H9 (cell line): ENCODE measurements around the gene SYVN1. TPM values are rescaled to one million over a fixed set of nuclear protein-coding genes. Genes with fewer than 3 reads are reported as not detected.

Experiments used
- DNase-seq: peaks from one replicate; pipeline ENCODE4 v3.0.0-alpha.2; 2017
- H2AFZ ChIP-seq: one replicate; pipeline ENCODE4 v1.6.1; 2013; ENCODE audit warnings: mild to moderate bottlenecking, low read length, control low read depth, moderate library complexity
- H2AK5ac ChIP-seq: 2 replicates; pipeline ENCODE4 v1.6.1; 2013; ENCODE audit warnings: low read length, control low read depth, mixed read lengths; ENCODE audit not compliant: insufficient read length
- H2BK120ac ChIP-seq: one replicate; pipeline ENCODE4 v1.6.1; 2013; ENCODE audit warnings: low read depth, mild to moderate bottlenecking, low read length, control low read depth, inconsistent platforms; ENCODE audit not compliant: poor library complexity, severe bottlenecking
- H2BK12ac ChIP-seq: 2 replicates; pipeline ENCODE4 v1.6.1; 2013; ENCODE audit warnings: low read length, control low read depth, mixed read lengths, low read depth; ENCODE audit not compliant: insufficient read length
- H2BK15ac ChIP-seq: 2 replicates; pipeline ENCODE4 v1.6.1; 2013; ENCODE audit warnings: low read depth, low read length, control low read depth
- H2BK20ac ChIP-seq: one replicate; pipeline ENCODE4 v1.6.1; 2013; ENCODE audit warnings: low read depth, mild to moderate bottlenecking, low read length, control low read depth, inconsistent platforms; ENCODE audit not compliant: poor library complexity, severe bottlenecking
- H2BK5ac ChIP-seq: 2 replicates; pipeline ENCODE4 v1.6.1; 2013; ENCODE audit warnings: low read length, control low read depth, mixed read lengths; ENCODE audit not compliant: insufficient read length
- H3K14ac ChIP-seq: 2 replicates; pipeline ENCODE4 v1.6.1; 2013; ENCODE audit warnings: low read length, control low read depth; ENCODE audit not compliant: insufficient read depth
- H3K18ac ChIP-seq: 2 replicates; pipeline ENCODE4 v1.6.1; 2013; ENCODE audit warnings: low read depth, mild to moderate bottlenecking, mixed read lengths, low read length, control low read depth; ENCODE audit not compliant: insufficient read length
- H3K23ac ChIP-seq: 2 replicates; pipeline ENCODE4 v1.6.1; 2013; ENCODE audit warnings: low read length, control low read depth, mixed read lengths, low read depth; ENCODE audit not compliant: insufficient read length
- H3K23me2 ChIP-seq: 2 replicates; pipeline ENCODE4 v1.6.1; 2013; ENCODE audit warnings: low read depth, mild to moderate bottlenecking, mixed read lengths, low read length, control low read depth; ENCODE audit not compliant: insufficient read length, poor library complexity, severe bottlenecking
- H3K27ac ChIP-seq: 2 replicates; pipeline ENCODE4 v1.5.1; 2013; ENCODE audit warnings: low read length, control low read depth, mixed read lengths, low read depth; ENCODE audit not compliant: insufficient read length
- H3K27me3 ChIP-seq: 2 replicates; pipeline ENCODE4 v1.6.1; 2013; ENCODE audit warnings: low read length, control low read depth, inconsistent platforms; ENCODE audit not compliant: insufficient read depth
- H3K4ac ChIP-seq: 2 replicates; pipeline ENCODE4 v1.6.1; 2013; ENCODE audit warnings: low read depth, mild to moderate bottlenecking, control low read depth, inconsistent platforms, low read length, moderate library complexity
- H3K4me1 ChIP-seq: 2 replicates; pipeline ENCODE4 v1.6.1; 2013; ENCODE audit warnings: low read length, control low read depth, inconsistent platforms; ENCODE audit not compliant: insufficient read depth
- H3K4me2 ChIP-seq: 2 replicates; pipeline ENCODE4 v1.6.1; 2013; ENCODE audit warnings: low read length, control low read depth, mixed read lengths; ENCODE audit not compliant: insufficient read length, insufficient read depth
- H3K56ac ChIP-seq: 2 replicates; pipeline ENCODE4 v1.6.1; 2013; ENCODE audit warnings: low read depth, mild to moderate bottlenecking, mixed read lengths, low read length, control low read depth; ENCODE audit not compliant: insufficient read length
- H3K79me1 ChIP-seq: 2 replicates; pipeline ENCODE4 v1.6.1; 2013; ENCODE audit warnings: low read depth, mild to moderate bottlenecking, moderate library complexity, low read length, control low read depth, inconsistent platforms; ENCODE audit not compliant: insufficient read depth, poor library complexity, severe bottlenecking
- H3K79me2 ChIP-seq: 2 replicates; pipeline ENCODE4 v1.6.1; 2013; ENCODE audit warnings: low read length, control low read depth, inconsistent platforms; ENCODE audit not compliant: insufficient read depth
- H3K9ac ChIP-seq: 2 replicates; pipeline ENCODE4 v1.6.1; 2013; ENCODE audit warnings: low read length, control low read depth, mixed read lengths; ENCODE audit not compliant: insufficient read length; ENCODE audit errors: extremely low read depth
- H3K9me3 ChIP-seq: one replicate; pipeline ENCODE4 v1.6.1; 2013; ENCODE audit warnings: low read depth, low read length, inconsistent platforms; ENCODE audit not compliant: control insufficient read depth
- H3T11ph ChIP-seq: one replicate; pipeline ENCODE4 v1.6.1; 2013; ENCODE audit warnings: mild to moderate bottlenecking, low read length, control low read depth, inconsistent platforms
- H4K20me1 ChIP-seq: one replicate; pipeline ENCODE4 v1.6.1; 2013; ENCODE audit not compliant: control insufficient read depth, insufficient read length, insufficient read depth
- H4K5ac ChIP-seq: 2 replicates; pipeline ENCODE4 v1.6.1; 2013; ENCODE audit warnings: low read depth, mild to moderate bottlenecking, mixed read lengths, low read length, control low read depth; ENCODE audit not compliant: insufficient read length
- H4K8ac ChIP-seq: replicated peaks from 2 replicates; pipeline ENCODE4 v1.6.1; 2013; ENCODE audit warnings: low read length, control low read depth, mixed read lengths, low read depth; ENCODE audit not compliant: insufficient read length
- H4K91ac ChIP-seq: 2 replicates; pipeline ENCODE4 v1.6.1; 2013; ENCODE audit warnings: low read depth, mild to moderate bottlenecking, moderate library complexity, mixed read lengths, low read length, control low read depth; ENCODE audit not compliant: insufficient read length
- H3K27ac Mint-ChIP-seq, 3 experiments: 2 replicates in 2 of 3; 3 replicates in 1 of 3; pipeline ENCODE4 v1.8.0; 2020 to 2021; ENCODE audit warnings: mixed read lengths in 3 of 3, mild to moderate bottlenecking in 1 of 3, moderate library complexity in 1 of 3
- H3K27me3 Mint-ChIP-seq: 2 replicates; pipeline ENCODE4 v1.8.0; 2021; ENCODE audit warnings: low read depth, mild to moderate bottlenecking, moderate library complexity, mixed read lengths
- H3K36me3 Mint-ChIP-seq, 3 experiments: 2 replicates in 2 of 3; 3 replicates in 1 of 3; pipeline ENCODE4 v1.8.0; 2020 to 2021; ENCODE audit warnings: low read depth in 3 of 3, mixed read lengths in 3 of 3; ENCODE audit not compliant: insufficient read depth in 1 of 3
- H3K4me1 Mint-ChIP-seq, 2 experiments: 2 replicates each; pipeline ENCODE4 v1.8.0; 2020; ENCODE audit warnings: mixed read lengths in 2 of 2
- H3K4me3 Mint-ChIP-seq, 2 experiments: 2 replicates in 1 of 2; 3 replicates in 1 of 2; pipeline ENCODE4 v1.8.0; 2020 to 2021; ENCODE audit warnings: mild to moderate bottlenecking in 2 of 2, mixed read lengths in 2 of 2, moderate library complexity in 1 of 2
- H3K9me3 Mint-ChIP-seq, 2 experiments: 2 replicates in 1 of 2; 3 replicates in 1 of 2; pipeline ENCODE4 v1.8.0; 2020; ENCODE audit warnings: mild to moderate bottlenecking in 2 of 2, mixed read lengths in 2 of 2, moderate library complexity in 1 of 2
- WGBS: extraction: QIAGEN DNeasy Blood & Tissue Kit; methylation state at CpG from one replicate; pipeline ENCODE4 v1.1.7; 2013; ENCODE audit warnings: missing lambda C conversion rate, low lambda C conversion rate, mixed read lengths; ENCODE audit not compliant: insufficient read length; ENCODE audit errors: extremely low coverage; 5-methylcytosine and 5-hydroxymethylcytosine counted together
- total RNA-seq: library from RNA; stranded (reverse); gene quantifications from 2 replicates; pipeline ENCODE4 v1.2.1, GENCODE V29; 2021
- TF ChIP-seq, protein P1 (sequence below): fragments of 200-600 bp; sonication (generic); conservative IDR thresholded peaks from 3 replicates; pipeline ENCODE4 v1.8.0; 2021; ENCODE audit warnings: antibody characterized with exemption, mild to moderate bottlenecking

SYVN1 gene
- total RNA-seq, 1 experiment from 2014 or later = 31.6 TPM

DNA sequence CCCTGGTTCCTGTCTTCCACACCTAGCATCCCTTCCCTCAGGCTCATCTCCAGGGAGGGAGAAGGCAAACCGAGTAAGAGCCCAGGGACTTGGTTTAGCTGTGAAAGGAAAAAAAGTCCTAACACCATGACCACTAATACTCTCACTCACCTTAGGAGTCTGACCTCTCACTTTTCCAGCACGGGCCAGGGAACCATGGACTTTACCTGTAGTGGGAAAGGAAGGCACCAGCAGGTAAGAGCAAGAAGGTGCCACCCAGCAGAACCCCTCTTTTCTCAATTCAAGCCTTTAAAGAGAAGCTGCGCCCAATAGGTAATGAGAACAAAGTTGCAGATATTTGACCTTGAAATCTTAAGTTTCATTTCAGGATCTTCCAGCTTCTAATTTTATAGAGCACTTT lies 13.5 kb downstream of the SYVN1 start:
- H2BK120ac ChIP-seq = no peak overlapping the region
- H4K20me1 ChIP-seq = no peaks in the 10 kb centered on the region
- H3K4me1 ChIP-seq = no peaks in the 10 kb centered on the region
- H3K4me2 ChIP-seq = peak overlapping the region; percentile 81
- no peak overlapping the region for H3K4ac ChIP-seq
- H2AK5ac ChIP-seq = no peak overlapping the region
- no peak overlapping the region for H3K9ac ChIP-seq
- Mint-ChIP-seq H3K27ac (peak overlapping the region; percentile 99 to 100 (median 100); a peak in 6 of 7 replicates), H3K9me3 (no peaks in the 10 kb centered on the region), H3K36me3 (peaks cover 35 to 71% (median 60%) of the 10 kb centered on the region in 3 experiments), H3K4me3 (peak overlapping the region; percentile 100), H3K4me1 (peaks cover 6 to 21% of the 10 kb centered on the region in 2 experiments), H3K27me3 (peaks cover 1% of the 10 kb centered on the region; the same call in 1 of the 2 replicates)
- no peak overlapping the region for H3K56ac ChIP-seq
- no peak overlapping the region for H3T11ph ChIP-seq
- no CpG with 5 or more reads among the region's 3 CpGs for whole genome bisulfite sequencing
- no peaks in the 10 kb centered on the region for H3K9me3 ChIP-seq
- no peak overlapping the region for H3K18ac ChIP-seq
- no peak overlapping the region for H2BK20ac ChIP-seq
- H4K8ac ChIP-seq = no peak overlapping the region
- no peak overlapping the region for H2BK15ac ChIP-seq
- no peak overlapping the region for H2AFZ ChIP-seq
- DNase-seq = no peak
- no peak overlapping the region for H2BK12ac ChIP-seq
- H3K23me2 ChIP-seq = peaks cover 12% of the 10 kb centered on the region
- no peaks in the 10 kb centered on the region for H3K27me3 ChIP-seq
- TF ChIP-seq, protein P1, sequence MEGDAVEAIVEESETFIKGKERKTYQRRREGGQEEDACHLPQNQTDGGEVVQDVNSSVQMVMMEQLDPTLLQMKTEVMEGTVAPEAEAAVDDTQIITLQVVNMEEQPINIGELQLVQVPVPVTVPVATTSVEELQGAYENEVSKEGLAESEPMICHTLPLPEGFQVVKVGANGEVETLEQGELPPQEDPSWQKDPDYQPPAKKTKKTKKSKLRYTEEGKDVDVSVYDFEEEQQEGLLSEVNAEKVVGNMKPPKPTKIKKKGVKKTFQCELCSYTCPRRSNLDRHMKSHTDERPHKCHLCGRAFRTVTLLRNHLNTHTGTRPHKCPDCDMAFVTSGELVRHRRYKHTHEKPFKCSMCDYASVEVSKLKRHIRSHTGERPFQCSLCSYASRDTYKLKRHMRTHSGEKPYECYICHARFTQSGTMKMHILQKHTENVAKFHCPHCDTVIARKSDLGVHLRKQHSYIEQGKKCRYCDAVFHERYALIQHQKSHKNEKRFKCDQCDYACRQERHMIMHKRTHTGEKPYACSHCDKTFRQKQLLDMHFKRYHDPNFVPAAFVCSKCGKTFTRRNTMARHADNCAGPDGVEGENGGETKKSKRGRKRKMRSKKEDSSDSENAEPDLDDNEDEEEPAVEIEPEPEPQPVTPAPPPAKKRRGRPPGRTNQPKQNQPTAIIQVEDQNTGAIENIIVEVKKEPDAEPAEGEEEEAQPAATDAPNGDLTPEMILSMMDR = no peak
- H4K91ac ChIP-seq = no peak overlapping the region
- H3K27ac ChIP-seq = no peak overlapping the region
- H3K79me1 ChIP-seq = peaks cover 5% of the 10 kb centered on the region
- H3K23ac ChIP-seq = no peak overlapping the region
- no peak overlapping the region for H2BK5ac ChIP-seq
- no peak overlapping the region for H4K5ac ChIP-seq
- no peak overlapping the region for H3K14ac ChIP-seq
- peaks cover 9% of the 10 kb centered on the region; the same call in 1 of the 2 replicates for H3K79me2 ChIP-seq
